ENCODE measurements around the gene PICK1. TPM values are rescaled to one million over a fixed set of nuclear protein-coding genes. Genes with fewer than 3 reads are reported as not detected.
"Not testable (repeated sequence)": the region's sequence is repeated elsewhere in the genome, so short reads cannot be mapped to it uniquely, and the experiment has no call there.

PICK1 gene
- polyA plus RNA-seq, 1 donor: 9.3 TPM

DNA sequence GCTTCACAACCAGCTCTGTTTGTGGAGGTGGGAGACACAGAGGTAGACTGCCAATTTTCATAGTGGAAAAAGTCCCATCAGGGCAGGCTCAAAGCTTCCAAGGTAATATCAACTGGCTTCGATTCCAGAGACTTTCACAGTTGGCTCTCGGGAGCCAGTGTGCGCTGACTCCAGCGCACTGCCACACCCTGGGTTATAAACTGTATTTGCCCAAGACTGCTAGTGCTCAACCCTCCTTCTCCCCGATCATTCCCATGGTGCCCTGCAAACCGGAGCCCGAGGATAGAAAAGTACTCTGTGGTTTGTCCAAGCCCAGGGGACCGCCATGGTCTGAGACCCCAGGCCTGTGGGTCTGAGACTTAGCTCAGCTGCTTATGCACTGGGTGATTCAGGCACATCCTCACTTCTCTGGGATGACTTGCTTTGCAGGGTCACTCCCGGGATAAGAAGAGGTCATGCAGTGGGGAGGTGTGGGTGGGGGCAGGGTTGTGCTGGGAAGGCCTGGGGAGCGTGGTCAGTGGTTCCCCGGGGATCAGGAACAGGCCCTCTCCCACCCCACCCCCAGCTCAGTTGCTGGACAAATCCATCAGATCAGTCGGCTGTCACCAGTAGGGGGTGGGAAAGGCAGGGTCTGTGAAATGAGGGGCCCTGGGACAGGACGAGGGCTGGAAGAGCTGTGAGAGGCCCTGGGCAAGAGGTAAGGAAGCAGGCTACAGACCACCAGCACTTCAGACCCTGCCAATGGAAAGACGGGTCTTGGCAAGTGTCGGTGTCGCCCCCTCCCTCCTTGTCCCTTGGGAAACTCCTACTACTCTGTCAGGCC lies 26.7 kb upstream of the PICK1 start:
- DNase-seq (ENCODE audit: low read depth): no peak

DNA sequence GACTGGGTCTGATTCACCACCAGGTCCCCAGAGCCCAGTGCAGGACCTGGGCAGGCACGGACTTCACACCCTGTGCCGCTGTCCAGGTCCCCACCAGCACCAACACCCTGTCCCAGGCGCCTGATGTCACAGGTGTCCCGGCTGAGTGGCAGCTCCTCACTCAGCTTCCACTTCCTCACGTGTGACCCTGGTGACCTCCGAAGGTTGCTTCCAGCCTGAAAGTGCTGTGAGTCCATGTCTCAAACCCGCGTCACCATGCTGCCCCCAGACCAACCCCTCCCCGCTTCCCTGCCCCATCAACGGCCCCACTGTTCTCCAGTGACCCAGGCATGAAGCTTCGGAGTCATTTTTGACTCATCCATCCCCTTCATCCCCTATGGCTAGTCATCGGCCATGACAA lies 25.7 kb upstream of the PICK1 start:
- no peak for DNase-seq (ENCODE audit: low read depth)

DNA sequence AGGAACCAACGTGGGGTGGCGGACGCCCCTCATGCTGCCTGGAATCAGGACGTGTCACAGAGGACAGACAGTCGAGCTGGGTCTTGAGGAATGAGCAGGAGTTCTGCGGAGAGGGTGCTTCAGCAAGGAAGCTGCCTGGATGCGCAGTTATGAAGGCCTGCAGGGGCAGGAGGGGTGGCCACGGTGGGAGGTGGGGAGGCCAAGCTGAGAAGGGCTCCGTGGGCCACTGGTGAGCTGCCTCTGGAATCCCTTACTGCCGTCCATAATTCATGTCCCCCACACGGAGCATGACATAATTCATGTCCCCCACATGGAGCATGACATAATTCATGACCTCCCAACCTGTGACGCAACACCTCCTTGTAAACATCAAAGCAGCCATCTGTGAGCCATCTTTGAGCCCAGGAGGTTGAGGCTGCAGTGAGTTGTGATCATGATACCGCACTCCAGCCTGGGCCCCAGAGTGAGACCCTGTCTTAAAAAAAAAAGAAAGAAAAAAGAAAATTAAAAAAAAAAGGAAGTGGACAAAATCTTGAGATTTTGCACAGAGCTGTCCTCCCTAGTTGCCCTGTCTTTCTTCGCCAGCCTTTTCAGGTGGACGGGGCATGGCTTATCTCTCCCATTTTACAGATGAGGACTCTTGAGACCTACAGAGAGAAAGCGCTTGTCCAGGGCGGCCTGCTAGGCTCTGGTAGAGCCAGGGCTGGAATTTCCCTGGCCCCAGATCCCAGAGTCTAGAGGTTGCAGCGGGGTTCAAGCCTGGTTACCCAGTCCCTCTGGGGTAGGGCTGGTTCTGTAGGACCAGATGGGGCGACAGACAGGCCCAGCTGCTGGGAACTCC lies 24.3 kb upstream of the PICK1 start:
- no peak for DNase-seq (ENCODE audit: low read depth)

DNA sequence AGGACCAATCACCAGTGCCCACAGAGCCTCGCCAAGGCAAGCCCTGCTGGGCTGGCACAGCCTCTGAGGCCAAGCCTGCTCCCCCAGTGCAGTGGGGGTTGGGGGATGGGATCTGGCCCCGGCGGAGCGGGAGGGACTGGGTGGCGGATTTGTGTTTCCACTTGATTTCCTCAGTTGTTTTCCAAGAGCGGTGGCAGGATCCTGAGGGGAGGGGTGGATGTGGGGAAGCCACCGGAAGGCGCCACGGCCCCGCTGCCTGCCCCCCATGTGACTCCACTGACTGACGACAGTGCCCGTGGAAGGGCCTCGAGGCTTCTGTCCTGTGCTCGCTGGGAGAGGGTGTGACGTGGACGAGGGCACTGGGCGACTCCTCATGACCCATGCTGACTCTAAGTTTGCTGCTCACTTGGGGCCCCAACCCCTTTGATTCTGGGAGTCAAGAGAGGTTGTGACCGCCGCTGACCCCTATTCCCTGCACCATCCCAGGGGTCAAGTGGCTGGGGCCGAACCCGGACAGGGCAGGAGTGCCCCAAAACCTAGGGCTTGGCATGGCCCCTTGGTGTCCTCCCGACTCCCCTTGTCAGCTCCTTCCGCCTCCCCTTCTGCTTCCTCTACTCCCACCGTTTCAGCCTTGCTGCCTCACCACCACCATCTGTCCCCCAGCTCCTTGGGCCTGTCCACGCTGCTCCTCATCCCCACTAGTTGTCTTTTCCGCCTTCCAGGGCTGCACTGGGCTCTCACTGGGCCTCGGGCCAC lies 23.5 kb upstream of the PICK1 start:
- no peak for DNase-seq (ENCODE audit: low read depth)

DNA sequence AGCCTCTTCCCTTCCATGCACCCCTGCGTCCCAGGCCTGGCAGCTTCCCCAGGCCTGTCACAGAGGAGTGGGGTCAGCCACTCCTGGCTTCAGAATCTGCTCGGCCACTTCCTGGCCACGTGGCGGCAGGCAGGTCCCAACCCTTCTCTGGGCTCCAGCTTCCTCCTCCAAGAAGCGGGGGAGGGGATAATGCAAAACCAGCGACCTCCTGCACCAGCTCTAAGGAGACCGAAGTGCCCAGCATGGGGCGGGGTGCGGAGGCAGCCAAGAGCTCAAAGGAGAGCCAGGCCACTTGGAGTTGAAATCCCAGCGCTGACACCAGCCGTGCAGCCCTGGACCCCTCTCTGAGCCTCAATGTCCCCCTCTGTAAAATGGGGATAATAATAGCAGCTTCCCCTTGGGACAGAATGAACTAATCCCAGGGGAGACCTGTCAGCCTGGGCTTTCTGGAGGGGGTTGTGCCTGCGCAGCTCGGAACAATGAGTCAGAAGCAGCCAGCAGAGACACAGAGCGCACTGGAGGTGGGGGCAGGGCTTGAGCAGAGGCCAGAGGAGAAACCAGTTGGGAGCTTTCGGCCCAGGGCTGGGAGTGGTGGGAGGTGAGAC lies 22.8 kb upstream of the PICK1 start:
- DNase-seq (ENCODE audit: low read depth): peak; percentile 54

DNA sequence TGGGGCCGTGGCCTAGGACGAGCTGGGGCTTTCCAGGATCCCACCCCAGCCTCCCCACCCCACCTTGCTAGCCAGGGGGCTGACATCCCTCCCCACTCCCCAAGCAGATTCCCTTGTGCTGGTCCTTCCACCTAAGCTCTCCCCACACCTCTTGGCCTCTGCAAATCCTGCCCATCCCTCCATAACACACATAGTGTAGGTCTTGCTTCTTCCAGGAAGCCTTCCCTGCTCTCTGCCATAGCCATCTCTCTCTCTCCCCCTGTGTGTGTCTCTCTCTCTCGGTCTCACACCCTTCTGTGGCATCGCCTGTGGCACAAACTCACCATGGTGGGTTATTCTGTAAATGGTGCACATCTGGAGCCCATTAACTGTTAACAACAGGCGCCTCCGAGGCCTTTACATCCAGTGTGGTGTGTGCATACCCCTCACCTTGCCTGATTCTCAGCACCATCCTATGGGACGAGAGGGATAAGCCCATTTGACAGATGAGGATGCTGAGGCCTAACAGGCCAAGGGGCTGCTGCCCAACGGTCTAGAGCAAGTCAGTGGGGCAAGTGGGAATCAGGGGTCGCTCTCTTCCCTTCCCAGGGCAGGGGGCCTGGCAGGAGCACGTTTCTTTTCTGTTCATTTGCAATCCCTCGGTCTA lies 22.2 kb upstream of the PICK1 start:
- no peak for DNase-seq (ENCODE audit: low read depth)

DNA sequence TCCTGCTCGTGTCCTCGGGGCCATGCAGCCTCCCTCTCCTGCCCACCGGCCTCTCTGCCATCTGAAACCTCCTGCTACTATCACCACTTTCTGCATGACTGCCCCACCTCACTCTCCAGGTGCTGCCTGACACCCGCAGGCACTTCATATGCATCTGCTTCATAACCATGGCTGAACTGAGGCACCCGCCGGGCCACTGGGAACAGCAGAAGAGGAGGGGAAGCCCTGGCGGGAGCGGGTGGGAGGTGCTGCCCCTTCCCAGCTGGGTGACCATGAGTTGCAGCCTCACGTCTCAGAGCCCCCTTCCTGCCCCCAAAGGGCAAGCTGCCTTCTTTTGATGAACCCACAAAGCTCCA lies 21.7 kb upstream of the PICK1 start:
- no peak for DNase-seq (ENCODE audit: low read depth)

DNA sequence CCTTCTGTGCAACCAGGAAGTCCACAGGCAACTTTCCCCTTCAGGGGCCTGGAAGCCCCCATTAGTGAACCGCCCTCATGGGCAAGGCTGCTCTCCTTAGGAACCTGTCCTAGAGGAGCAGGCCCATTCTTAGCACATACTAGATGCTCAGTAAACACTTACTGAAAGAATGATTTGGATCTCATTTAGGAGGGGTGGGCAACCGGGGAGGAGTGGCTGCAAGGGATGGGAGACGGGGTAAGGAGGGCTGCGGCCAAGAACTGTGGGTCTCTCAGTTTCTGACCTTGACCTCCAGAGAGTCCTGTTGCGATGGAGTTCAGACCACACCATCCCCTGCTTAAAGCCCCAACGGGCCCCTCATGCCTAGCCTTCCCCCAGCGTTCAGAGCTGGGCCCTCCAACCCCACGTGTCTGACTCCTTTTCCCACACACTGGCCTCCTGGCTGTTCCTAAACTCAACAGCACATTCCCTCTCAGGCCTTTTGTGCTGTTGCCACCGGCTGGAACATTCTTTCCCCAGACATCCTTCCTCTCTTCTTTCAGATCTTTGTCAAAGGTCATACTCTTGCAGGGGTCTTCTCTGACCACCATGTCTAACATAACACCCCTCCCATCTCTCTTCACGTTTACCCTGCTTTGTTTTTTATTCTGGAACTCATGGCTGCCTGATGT lies 20.7 kb upstream of the PICK1 start:
- no peak for DNase-seq (ENCODE audit: low read depth)

DNA sequence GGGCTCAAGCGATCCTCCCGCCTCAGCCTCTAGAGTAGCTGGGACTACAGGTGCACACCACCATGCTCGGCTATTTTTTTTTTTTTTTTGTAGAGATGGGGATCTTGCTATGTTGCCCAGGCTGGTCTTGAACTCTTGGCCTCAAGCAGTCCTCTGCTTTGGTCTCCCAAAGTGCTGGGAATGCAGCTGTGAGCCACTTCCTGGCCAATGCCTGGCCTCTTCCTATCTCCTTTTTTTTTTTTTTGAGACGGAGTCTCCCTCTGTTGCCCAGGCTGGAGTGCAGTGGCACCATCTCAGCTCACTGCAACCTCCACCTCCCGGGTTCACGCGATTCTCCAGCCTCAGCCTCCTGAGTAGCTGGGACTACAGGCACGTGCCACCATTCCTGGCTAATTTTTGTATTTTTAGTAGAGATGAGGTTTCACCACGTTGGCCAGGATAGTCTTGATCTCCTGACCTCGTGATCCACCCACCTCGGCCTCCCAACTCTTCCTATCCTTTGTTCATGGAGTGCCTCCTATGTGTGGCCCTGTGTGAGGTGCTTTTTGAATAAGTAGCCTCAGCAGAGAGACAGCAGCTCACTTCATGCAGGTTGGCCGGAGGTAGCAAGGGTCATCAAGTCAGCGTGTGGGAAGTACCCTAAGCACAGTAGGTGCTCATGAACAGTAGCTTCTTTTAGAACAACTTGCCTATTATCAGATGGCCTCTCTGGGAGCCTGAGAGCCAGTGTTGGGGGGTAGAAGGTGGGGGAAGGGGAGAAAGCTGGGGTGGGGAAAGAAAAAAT lies 19.6 kb upstream of the PICK1 start:
- not testable (repeated sequence) for DNase-seq (ENCODE audit: low read depth)

DNA sequence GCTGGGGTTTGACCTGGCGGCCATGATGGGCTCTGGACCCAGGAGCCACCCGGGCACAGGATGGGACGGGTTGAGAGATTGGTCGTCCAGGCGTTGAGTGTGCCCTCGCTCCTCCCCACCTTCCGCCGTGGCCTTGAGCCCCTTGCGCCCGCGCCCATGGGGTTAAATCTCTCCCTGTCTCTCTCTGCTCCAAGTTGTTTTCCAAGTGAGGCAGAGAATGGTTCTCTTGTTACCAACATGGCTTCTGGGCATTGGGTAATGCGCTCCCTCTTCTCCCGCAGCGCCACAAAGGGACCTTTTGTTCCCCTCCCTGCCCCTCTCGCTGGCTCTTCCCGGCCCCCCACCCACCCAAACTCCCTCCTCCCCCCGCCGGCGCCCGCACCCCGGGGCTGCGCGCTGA lies 18.8 kb upstream of the PICK1 start:
- DNase-seq (ENCODE audit: low read depth): no peak

DNA sequence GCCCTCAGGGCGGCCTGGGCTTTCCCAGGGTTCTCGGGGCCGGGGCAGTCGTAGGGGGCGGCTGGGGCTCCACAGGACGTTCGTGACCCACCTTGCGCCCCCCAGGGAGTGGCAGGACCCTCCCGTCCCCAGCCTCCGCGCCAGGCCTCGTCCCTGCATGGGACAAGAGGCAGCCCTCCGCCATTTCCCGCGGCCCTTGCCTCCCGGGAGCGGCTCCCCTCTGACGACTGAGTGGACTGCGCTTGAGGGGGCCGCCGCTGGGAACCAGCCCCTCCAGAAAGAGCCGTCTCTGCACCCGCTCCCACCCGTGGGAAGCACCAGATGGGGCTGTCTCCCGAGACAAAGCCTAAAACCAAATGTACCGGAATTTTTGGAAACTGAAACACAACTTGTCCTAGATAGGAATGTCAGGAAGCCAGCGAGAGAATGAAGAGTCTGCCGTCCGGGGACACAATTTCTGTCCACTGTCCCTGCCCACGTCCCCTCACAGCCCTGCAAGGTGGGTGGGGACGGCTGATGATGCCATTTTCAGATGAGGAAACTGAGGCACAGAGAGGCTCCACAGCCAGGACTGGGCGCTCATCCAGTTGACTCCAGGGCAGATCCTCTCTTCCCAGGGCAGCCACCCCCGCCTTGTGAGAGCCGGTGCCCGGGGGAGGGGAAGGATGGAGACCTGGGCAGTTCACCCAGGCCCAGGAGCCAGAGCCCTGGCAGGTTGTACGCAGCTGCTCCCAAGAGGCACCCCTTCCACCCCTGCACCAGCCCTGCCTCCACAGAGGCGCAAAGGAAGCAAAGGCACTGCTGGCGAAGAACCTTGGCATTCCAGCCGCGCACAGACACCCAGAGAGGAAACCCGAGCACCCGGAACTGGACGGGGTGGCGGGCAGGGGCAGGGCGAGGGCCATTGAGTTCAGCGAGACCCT lies 18.1 kb upstream of the PICK1 start:
- no peak for DNase-seq (ENCODE audit: low read depth)

DNA sequence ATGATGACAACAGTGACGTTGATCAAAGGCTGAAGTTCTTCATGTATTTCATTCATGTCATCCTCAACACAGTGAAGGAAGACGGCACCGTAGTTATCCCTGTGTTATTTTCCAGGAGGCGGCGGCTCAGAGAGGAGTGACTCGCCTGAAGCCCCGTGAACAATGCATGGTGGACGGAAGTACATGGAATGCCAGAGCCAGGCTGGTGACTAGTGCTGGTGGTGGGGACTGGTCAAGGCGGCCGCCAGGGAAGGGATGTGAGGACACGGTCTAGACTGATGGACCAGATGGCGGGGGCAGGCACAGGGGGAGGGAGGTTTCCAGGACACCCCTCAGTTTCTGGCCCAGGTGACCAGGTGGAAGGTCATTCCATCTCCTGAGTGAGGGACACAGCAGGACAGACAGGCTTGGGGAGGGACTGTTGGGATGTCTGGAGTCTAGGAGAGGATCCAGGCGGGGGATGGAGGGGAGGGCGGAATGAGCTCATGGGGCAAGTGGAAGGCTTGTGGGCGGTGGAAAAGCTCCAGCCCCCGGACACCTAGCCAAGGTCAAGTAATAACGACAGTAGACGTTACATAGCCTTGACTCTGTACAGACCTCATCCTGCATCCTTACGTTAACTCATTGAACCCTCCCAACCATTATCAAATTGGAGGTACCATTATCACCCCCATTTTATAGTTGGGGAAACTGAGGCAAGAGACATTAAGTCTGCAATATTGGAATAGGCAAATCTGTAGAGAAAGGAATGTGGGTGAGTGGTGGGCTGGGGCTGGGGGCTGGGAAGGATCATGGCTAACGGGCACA lies 16.0 kb upstream of the PICK1 start:
- DNase-seq (ENCODE audit: low read depth): no peak

DNA sequence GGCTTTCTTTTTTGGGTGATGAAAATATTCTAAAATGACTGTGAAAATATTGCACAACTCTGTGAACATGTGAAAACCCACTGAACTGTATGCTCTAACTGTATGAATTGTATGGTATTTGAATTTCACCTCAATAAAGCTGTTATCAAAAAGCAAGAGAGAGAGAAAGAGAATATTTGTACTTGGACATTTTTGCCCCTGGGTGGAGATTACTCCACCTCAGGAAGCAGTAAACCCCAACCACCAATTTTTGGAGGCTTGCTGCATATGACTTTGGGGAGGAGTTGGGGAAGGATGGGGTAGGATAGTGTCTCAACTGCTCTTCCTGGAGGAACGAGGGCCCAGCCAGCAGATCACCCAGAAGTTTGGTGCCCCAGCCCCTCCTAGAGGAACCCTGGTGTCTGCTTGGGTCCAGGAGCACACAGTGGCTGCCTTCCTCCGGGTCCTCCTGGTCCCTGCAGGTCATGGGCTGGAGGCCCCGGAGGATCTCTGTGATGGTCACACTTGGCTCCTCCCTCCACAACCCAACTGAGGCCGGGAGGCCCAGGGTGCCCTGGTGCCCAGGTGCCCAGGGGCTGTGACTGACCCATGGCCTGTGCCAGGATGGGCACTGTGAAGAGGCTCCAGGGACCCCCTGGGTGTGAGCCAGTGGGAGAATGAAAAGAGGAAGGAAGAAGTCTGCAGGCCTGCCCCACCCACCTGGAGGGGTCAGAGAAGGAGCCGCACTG lies 15.3 kb upstream of the PICK1 start:
- DNase-seq (ENCODE audit: low read depth): no peak

DNA sequence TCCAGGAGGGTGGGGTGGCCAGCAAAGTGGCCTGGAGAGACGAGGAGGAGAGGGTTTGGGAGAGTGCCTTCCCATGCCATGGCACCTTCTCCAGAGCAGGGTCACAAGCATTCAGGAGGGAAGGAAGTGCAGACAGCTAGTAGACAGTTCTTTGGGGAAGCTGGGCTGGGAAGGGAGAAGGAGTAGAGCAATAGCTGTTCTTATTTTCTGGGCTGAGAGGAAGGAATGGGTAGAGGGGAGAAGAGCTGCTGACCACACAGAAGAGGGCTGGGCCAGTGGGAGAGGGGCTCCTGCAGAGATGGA lies 14.8 kb upstream of the PICK1 start:
- no peak for DNase-seq (ENCODE audit: low read depth)

DNA sequence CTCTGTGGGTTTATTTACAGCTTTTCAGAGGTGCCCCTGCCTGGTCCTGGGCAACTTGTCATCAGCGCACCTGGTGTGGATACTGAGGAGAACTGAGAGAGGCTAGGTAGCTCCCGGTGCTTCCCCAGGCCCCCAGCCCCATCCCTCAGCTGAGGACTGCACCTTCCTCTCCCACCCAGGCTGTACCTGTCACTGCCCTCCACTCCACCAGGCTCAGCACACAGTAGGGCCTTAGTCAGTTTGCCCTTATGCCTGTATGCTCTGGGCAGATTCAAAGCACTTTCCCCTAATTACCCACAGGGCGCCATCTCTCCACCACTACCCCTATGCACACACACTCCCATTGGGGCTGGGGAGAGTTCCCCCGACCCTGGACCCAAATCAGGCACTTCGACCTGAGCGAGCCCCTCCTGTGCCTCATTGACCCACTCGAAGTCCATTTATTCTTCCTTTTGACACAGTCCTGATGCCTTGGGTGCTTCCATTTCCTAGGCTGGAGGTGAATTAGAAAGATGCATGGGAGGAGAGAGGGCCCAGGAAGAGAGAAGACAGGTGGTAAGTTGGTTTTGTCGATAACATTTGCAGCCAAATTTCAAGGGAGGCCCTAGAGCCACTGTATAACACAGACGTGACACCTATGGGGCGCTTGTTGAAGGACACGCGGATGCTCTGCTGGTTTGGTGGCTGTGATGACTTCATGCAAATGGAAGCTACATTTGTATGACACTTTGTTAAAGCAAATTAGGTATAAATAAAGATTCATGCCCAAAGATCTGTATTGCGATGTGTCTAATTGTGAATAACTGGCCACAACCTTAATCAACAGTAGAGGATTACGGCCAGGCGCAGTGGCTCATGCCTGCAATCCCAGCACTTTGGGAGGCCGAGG lies 13.8 kb upstream of the PICK1 start:
- DNase-seq (ENCODE audit: low read depth): no peak

DNA sequence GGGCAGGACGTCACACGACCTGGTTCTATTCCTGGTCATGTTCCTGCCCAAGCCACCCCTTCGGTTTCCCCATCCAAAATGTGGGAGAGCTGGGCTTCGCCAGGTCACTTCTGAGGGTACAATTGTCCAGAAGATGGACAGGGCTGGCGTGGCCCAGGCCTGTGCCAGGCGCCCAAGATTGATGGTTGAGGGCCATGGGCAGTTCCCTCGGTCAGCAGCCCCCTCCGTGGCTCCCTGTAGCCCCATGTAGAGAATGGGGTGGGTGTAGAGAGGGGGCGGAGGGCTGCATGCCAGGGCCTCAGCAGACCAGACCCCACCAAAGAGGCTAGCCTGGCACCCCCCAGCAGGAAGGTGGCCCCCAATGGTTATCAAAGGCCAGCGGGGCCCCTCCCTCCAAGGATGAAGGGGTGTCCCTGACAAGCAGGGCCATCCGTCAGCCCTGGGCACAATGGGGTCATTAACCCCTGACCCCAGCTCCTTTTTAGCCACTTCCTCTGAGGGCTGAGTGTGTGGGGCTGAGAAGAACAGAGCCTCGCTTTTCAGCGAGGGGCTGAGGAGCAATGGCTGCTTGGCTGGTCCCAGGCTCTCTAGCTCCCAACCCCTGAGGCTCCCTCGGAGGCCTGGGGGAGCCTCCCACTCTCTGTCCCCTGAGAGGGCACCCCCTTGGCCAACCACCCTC lies 11.0 kb upstream of the PICK1 start:
- DNase-seq (ENCODE audit: low read depth): no peak

All from forelimb muscle (tissue), 1 donor.